ENCODE results near the gene CEP70.
A peak's percentile ranks its signal among the peaks of the same experiment; 100 is the strongest.

CEP70 gene

GRCh38 chr3:138594150-138594934 is at the start of gene CEP70:
Gene CEP70 (minus strand): TSS chr3:138594260. CDS start chr3:138572927, 21,333 bp downstream.
- TF ChIP-seq, protein P1, sequence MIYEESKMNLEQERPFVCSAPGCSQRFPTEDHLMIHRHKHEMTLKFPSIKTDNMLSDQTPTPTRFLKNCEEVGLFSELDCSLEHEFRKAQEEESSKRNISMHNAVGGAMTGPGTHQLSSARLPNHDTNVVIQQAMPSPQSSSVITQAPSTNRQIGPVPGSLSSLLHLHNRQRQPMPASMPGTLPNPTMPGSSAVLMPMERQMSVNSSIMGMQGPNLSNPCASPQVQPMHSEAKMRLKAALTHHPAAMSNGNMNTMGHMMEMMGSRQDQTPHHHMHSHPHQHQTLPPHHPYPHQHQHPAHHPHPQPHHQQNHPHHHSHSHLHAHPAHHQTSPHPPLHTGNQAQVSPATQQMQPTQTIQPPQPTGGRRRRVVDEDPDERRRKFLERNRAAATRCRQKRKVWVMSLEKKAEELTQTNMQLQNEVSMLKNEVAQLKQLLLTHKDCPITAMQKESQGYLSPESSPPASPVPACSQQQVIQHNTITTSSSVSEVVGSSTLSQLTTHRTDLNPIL (CRISPR knock-in tag; IDR thresholded peaks at IDR 0.05; ENCODE audit: low read depth), result no peak
- TF ChIP-seq ZNF8 (CRISPR knock-in tag; IDR thresholded peaks at IDR 0.05) (no peak), ZC3H10 (CRISPR knock-in tag; IDR thresholded peaks at IDR 0.05) (no peak), SNAI2 (CRISPR knock-in tag; IDR thresholded peaks at IDR 0.05) (no peak), TCF4 (CRISPR knock-in tag; IDR thresholded peaks at IDR 0.05; ENCODE audit: borderline replicate concordance) (peak; percentile 11; the same call in 1 of the 2 replicates), CSDC2 (CRISPR knock-in tag; IDR thresholded peaks at IDR 0.05) (no peak), ZFP30 (CRISPR knock-in tag; IDR thresholded peaks at IDR 0.05) (no peak), ESRRG (CRISPR knock-in tag; IDR thresholded peaks at IDR 0.05) (no peak), CSRNP3 (CRISPR knock-in tag; IDR thresholded peaks at IDR 0.05) (no peak), PPARA (CRISPR knock-in tag; IDR thresholded peaks at IDR 0.05; ENCODE audit: borderline replicate concordance) (no peak), TSHZ2 (CRISPR knock-in tag; IDR thresholded peaks at IDR 0.05) (0 out of 2 replicates have a peak, but pooled peaks have one; percentile 18), ARNTL (CRISPR knock-in tag; IDR thresholded peaks at IDR 0.05; ENCODE audit: borderline replicate concordance, low read depth) (no peak)

GRCh38 chr3:138642927-138643253 is 48.8 kb upstream of the CEP70 start:
- TF ChIP-seq TOX (CRISPR knock-in tag; IDR thresholded peaks at IDR 0.05; ENCODE audit: borderline replicate concordance) (no peak), ZFP30 (CRISPR knock-in tag; IDR thresholded peaks at IDR 0.05) (no peak), POU6F1 (CRISPR knock-in tag; IDR thresholded peaks at IDR 0.05; ENCODE audit: borderline replicate concordance, low read depth) (no peak), PPARA (CRISPR knock-in tag; IDR thresholded peaks at IDR 0.05; ENCODE audit: borderline replicate concordance) (no peak), OSR1 (CRISPR knock-in tag; IDR thresholded peaks at IDR 0.05) (no peak), ESRRG (CRISPR knock-in tag; IDR thresholded peaks at IDR 0.05) (no peak), TCF4 (CRISPR knock-in tag; IDR thresholded peaks at IDR 0.05; ENCODE audit: borderline replicate concordance) (no peak), RARB (CRISPR knock-in tag; IDR thresholded peaks at IDR 0.05) (no peak), ZNF565 (CRISPR knock-in tag; conservative IDR thresholded peaks at IDR 0.05; ENCODE audit: low read depth) (no peak), ZFP3 (CRISPR knock-in tag; IDR thresholded peaks at IDR 0.05) (no peak), TSHZ2 (CRISPR knock-in tag; IDR thresholded peaks at IDR 0.05) (no peak), ZNF8 (CRISPR knock-in tag; IDR thresholded peaks at IDR 0.05) (no peak), ARNTL (CRISPR knock-in tag; IDR thresholded peaks at IDR 0.05; ENCODE audit: borderline replicate concordance, low read depth) (no peak), SNAI2 (CRISPR knock-in tag; IDR thresholded peaks at IDR 0.05) (no peak), CSRNP3 (CRISPR knock-in tag; IDR thresholded peaks at IDR 0.05) (no peak), CSDC2 (CRISPR knock-in tag; IDR thresholded peaks at IDR 0.05) (no peak), ZNF70 (CRISPR knock-in tag; IDR thresholded peaks at IDR 0.05) (no peak), ISL1 (CRISPR knock-in tag; IDR thresholded peaks at IDR 0.05) (no peak)
- TF ChIP-seq, protein P2, sequence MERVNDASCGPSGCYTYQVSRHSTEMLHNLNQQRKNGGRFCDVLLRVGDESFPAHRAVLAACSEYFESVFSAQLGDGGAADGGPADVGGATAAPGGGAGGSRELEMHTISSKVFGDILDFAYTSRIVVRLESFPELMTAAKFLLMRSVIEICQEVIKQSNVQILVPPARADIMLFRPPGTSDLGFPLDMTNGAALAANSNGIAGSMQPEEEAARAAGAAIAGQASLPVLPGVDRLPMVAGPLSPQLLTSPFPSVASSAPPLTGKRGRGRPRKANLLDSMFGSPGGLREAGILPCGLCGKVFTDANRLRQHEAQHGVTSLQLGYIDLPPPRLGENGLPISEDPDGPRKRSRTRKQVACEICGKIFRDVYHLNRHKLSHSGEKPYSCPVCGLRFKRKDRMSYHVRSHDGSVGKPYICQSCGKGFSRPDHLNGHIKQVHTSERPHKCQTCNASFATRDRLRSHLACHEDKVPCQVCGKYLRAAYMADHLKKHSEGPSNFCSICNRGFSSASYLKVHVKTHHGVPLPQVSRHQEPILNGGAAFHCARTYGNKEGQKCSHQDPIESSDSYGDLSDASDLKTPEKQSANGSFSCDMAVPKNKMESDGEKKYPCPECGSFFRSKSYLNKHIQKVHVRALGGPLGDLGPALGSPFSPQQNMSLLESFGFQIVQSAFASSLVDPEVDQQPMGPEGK (CRISPR knock-in tag; IDR thresholded peaks at IDR 0.05; ENCODE audit: borderline replicate concordance), result no peak
- TF ChIP-seq, protein P1 (CRISPR knock-in tag; IDR thresholded peaks at IDR 0.05; ENCODE audit: low read depth), result no peak
- no peak for ATAC-seq

More at GRCh38 chr3:138594150-138594934, at the start of gene CEP70:
- peak; percentile 99 for ATAC-seq
